GM12891 (cell line): Measurements from ENCODE around the gene NFIX.

Experiments used
- PAX5 ChIP-seq: IDR thresholded peaks from 2 replicates; pipeline ENCODE4 v1.6.1; 2011; ENCODE audit warnings: low read length, moderate library complexity, mild to moderate bottlenecking; ENCODE audit not compliant: insufficient read depth, severe bottlenecking
- POLR2A ChIP-seq: IDR thresholded peaks from 2 replicates; pipeline ENCODE4 v1.6.1; 2011; ENCODE audit warnings: low read depth, low read length, control low read depth
- POLR2AphosphoS5 ChIP-seq: IDR thresholded peaks from 2 replicates; pipeline ENCODE4 v1.6.1; 2011; ENCODE audit warnings: low read depth, low read length, control low read depth
- POU2F2 ChIP-seq: IDR thresholded peaks from 2 replicates; pipeline ENCODE4 v1.6.1; 2011; ENCODE audit warnings: low read depth, mild to moderate bottlenecking, control low read depth, low read length, moderate library complexity
- SPI1 ChIP-seq: IDR thresholded peaks from 2 replicates; pipeline ENCODE4 v1.6.1; 2011; ENCODE audit warnings: low read depth, low read length, control low read depth
- TAF1 ChIP-seq: IDR thresholded peaks from 2 replicates; pipeline ENCODE4 v1.6.1; 2011; ENCODE audit warnings: low read depth, low read length, control low read depth

GRCh38 chr19:13066226-13066625 is 71.0 kb downstream of the NFIX start:
- TF ChIP-seq POLR2A = no peak
- TF ChIP-seq POLR2AphosphoS5 = no peak
- no peak for TF ChIP-seq TAF1
- no peak for TF ChIP-seq PAX5
- TF ChIP-seq POU2F2 = no peak
- TF ChIP-seq SPI1 = no peak
